ENCODE measurements around the gene COG8.

COG8 gene

DNA sequence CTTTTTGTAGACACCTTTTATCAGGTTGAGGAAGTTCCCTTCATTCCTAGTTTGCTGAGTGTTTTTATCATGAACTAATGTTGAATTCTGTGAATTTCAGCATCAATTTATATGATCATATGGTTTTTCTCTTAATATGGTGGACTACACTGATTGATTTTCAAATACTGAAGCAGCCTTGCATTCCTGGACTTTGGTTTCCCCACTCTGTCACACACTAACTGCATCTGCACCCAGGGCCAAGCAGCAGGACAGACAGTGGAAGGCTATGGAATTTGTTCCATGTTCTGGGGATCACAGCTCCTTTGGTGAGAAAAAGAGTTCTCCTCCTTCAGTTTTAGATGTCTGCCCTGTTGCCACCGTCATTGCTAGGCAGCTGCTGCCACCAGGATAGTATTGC lies 38.7 kb upstream of the COG8 start:
- ChIA-PET POLR2A (no interaction called here), CTCF (interaction anchor here (1.0 to 1.5 kb wide), 2 partner anchors 39 to 326 kb away, joined by 3 read pairs; partner anchors contain the start of gene COG8)
- TF ChIP-seq, protein P1, sequence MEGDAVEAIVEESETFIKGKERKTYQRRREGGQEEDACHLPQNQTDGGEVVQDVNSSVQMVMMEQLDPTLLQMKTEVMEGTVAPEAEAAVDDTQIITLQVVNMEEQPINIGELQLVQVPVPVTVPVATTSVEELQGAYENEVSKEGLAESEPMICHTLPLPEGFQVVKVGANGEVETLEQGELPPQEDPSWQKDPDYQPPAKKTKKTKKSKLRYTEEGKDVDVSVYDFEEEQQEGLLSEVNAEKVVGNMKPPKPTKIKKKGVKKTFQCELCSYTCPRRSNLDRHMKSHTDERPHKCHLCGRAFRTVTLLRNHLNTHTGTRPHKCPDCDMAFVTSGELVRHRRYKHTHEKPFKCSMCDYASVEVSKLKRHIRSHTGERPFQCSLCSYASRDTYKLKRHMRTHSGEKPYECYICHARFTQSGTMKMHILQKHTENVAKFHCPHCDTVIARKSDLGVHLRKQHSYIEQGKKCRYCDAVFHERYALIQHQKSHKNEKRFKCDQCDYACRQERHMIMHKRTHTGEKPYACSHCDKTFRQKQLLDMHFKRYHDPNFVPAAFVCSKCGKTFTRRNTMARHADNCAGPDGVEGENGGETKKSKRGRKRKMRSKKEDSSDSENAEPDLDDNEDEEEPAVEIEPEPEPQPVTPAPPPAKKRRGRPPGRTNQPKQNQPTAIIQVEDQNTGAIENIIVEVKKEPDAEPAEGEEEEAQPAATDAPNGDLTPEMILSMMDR (IDR thresholded peaks at IDR 0.05; ENCODE audit: insufficient read depth, low read length, missing control alignments): no peak
- DNase-seq (ENCODE audit: low read depth, low spot score): no peak
- H3K4me3 ChIP-seq (ENCODE audit: low read depth, low read length): no peak overlapping the region

DNA sequence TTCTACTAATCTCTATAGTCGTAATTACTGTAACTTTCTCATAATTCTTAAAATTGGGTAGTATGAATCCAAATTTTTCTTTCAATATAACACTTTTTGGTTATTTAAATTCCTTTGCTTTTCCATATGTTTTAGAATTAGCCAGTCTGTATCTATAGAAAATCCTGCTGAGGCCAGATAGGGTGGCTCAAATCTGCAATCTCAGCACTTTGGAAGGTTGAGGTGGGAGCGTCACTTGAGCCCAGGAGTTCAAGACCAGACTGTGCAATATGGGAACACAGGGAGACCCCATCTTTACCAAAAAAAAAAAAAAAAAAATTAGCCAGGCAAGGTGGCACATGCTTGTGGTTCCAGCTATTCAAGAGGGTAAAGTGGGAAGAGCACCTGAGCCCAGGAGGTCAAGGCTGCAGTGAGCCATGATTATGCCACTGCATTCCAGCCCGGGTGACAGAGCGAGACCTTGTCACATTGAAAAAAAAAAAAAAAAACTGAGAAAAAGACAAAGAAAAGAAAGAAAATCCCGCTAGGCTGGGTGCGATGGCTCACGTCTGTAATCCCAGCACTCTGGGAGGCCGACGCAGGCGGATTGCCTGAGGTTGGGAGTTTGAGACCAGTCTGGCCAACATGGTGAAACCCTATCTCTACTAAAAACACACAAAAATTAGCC lies 37.2 kb upstream of the COG8 start:
- no peak overlapping the region for H3K4me3 ChIP-seq (ENCODE audit: low read depth, low read length)
- CTCF ChIA-PET: interaction anchor here (1.2 kb wide), 1 partner anchor 9 kb away, joined by 3 read pairs; the partner anchor contains the start of gene TERF2
- POLR2A ChIA-PET: no interaction called here

DNA sequence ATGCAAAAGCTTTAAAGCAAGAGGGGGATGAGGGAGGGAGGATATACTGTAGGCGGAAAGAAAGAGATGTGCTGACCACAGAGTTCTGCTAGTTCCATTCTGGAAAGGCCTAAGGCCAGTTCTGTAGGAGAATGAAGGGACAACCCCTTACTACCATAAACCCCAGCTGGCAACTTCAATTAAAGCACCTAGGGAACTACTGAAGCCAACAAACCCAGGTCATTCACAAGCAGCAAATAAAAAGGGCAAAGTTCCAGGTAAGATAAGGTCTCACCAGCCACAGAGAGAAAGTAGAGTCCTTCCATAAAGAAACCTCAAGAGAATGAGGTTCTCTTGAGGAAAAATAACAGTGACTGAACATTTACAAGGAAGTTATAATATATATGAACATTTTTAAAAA lies 33.7 kb upstream of the COG8 start:
- POLR2A ChIA-PET: no interaction called here
- CTCF ChIA-PET: no interaction called here
- no peak for DNase-seq (ENCODE audit: low read depth, low spot score)
- TF ChIP-seq, protein P1 (IDR thresholded peaks at IDR 0.05; ENCODE audit: insufficient read depth, low read length, missing control alignments): no peak
- no peak overlapping the region for H3K4me3 ChIP-seq (ENCODE audit: low read depth, low read length)

More for the DNA sequence above, 37.2 kb upstream of the COG8 start:
- no peak for DNase-seq (ENCODE audit: low read depth, low spot score)
- TF ChIP-seq, protein P1 (IDR thresholded peaks at IDR 0.05; ENCODE audit: insufficient read depth, low read length, missing control alignments): no peak

DNA sequence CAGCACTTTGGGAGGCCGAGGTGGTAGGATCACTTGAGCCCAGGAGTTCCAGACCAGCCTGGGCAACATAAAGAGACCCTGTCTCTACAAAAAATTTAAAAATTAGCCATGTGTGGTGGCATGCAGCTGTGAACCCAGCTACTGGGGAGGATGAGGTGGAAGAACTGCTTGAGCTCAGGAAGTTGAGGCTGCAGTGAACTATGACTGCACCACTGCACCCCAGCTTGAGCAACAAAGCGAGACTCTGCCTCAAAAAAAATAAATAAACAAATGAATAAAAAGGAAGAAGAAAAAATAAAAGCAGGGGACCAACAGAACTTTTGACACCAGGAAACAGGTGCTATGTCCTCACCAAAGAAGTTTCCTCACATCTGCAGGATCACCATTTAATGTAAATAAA lies 32.2 kb upstream of the COG8 start:
- TF ChIP-seq, protein P1 (IDR thresholded peaks at IDR 0.05; ENCODE audit: insufficient read depth, low read length, missing control alignments): no peak
- CTCF ChIA-PET: interaction anchor here (0.7 kb wide), 1 partner anchor 28 kb away, joined by 3 read pairs; no protein-coding TSS in a partner anchor
- no peak overlapping the region for H3K4me3 ChIP-seq (ENCODE audit: low read depth, low read length)
- no peak for DNase-seq (ENCODE audit: low read depth, low spot score)
- POLR2A ChIA-PET: interaction anchor here (0.6 kb wide), 1 partner anchor 8 kb away, joined by 3 read pairs; no protein-coding TSS in a partner anchor

DNA sequence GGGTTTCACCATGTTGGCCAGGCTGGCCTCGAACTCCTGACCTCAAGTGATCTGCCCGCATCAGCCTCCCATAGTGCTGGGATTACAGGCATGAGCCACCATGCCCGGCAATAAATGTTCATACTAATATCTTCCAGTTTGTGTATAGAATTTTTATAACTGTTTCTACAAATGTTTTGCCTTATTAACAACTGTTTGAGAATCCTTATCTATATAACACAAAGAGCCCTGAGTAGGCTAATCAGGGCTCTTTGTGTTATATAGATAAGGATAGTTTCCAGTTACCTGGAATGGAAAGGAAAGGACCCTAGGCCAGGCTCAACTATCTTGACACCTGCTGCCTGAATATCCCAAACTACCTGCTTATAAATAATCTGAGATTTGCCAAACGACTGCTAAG lies 29.5 kb upstream of the COG8 start:
- ChIA-PET CTCF (no interaction called here), POLR2A (no interaction called here)
- H3K4me3 ChIP-seq (ENCODE audit: low read depth, low read length): no peak overlapping the region
- TF ChIP-seq, protein P1 (IDR thresholded peaks at IDR 0.05; ENCODE audit: insufficient read depth, low read length, missing control alignments): no peak
- no peak for DNase-seq (ENCODE audit: low read depth, low spot score)

DNA sequence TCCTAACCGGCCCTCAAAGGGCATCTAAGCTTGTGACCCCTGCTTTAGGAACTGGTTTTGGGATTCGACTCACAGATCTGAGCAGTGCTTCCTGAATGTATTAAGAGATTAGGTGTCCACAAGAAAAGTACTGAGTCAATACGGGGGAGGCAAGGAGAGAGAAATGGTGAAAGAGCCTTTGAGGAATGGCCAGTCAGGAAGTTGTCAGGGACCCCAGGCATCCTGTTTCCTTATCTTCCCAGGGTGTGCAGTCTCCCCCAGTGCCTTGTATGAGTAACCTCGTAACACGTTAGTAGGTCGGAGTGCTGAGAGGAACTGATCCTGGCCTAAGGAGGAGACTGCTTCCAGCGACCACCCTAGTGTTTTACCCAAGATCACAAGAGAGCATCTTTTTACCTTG lies 28.6 kb upstream of the COG8 start:
- CTCF ChIA-PET: no interaction called here
- TF ChIP-seq, protein P1 (IDR thresholded peaks at IDR 0.05; ENCODE audit: insufficient read depth, low read length, missing control alignments): no peak
- POLR2A ChIA-PET: no interaction called here
- H3K4me3 ChIP-seq (ENCODE audit: low read depth, low read length): no peak overlapping the region
- no peak for DNase-seq (ENCODE audit: low read depth, low spot score)
